Endothelial cell (in vitro differentiated cells): ENCODE data around the gene EXOC2. TPM values are rescaled to one million over a fixed set of nuclear protein-coding genes. Genes with fewer than 3 reads are reported as not detected.

Source experiments
- DNase-seq: peaks from one replicate; pipeline ENCODE4 v3.0.0; 2021; ENCODE audit warnings: low spot score
- H3K27ac Mint-ChIP-seq: one replicate; pipeline ENCODE4 v1.8.0; 2021; ENCODE audit warnings: mixed read lengths, inconsistent platforms; ENCODE audit not compliant: unreplicated experiment
- H3K27me3 Mint-ChIP-seq: one replicate; pipeline ENCODE4 v1.8.0; 2021; ENCODE audit warnings: mild to moderate bottlenecking, moderate library complexity, mixed read lengths, inconsistent platforms; ENCODE audit not compliant: unreplicated experiment
- H3K36me3 Mint-ChIP-seq: one replicate; pipeline ENCODE4 v1.8.0; 2021; ENCODE audit warnings: mild to moderate bottlenecking, low read depth, mixed read lengths, inconsistent platforms; ENCODE audit not compliant: unreplicated experiment
- H3K4me1 Mint-ChIP-seq: one replicate; pipeline ENCODE4 v1.8.0; 2021; ENCODE audit warnings: mild to moderate bottlenecking, mixed read lengths, inconsistent platforms; ENCODE audit not compliant: unreplicated experiment
- H3K4me3 Mint-ChIP-seq: one replicate; pipeline ENCODE4 v1.8.0; 2021; ENCODE audit warnings: mild to moderate bottlenecking, mixed read lengths, inconsistent platforms; ENCODE audit not compliant: unreplicated experiment
- H3K9me3 Mint-ChIP-seq: one replicate; pipeline ENCODE4 v1.8.0; 2021; ENCODE audit warnings: mixed read lengths, inconsistent platforms; ENCODE audit not compliant: unreplicated experiment
- CTCF ChIP-seq: fragments of 200-600 bp; sonication (generic); IDR thresholded peaks from one replicate; pipeline ENCODE4 v1.5.0; 2021; ENCODE audit warnings: antibody characterized with exemption; ENCODE audit not compliant: unreplicated experiment
- long read RNA-seq: library from polyadenylated mRNA; unstranded; transcript quantifications from one replicate; pipeline ENCODE4 v2.0.0, GENCODE V29; 2020; ENCODE audit not compliant: unreplicated experiment
- total RNA-seq: library from RNA; stranded (reverse); fragmentation: NEBNext Ultra II Directional; extraction: Animal tissue kit (Norgen Biotek cat#: 25700); gene quantifications from one replicate; pipeline ENCODE4 v1.2.1, GENCODE V29; 2021; ENCODE audit not compliant: unreplicated experiment

The EXOC2 gene, protein sequence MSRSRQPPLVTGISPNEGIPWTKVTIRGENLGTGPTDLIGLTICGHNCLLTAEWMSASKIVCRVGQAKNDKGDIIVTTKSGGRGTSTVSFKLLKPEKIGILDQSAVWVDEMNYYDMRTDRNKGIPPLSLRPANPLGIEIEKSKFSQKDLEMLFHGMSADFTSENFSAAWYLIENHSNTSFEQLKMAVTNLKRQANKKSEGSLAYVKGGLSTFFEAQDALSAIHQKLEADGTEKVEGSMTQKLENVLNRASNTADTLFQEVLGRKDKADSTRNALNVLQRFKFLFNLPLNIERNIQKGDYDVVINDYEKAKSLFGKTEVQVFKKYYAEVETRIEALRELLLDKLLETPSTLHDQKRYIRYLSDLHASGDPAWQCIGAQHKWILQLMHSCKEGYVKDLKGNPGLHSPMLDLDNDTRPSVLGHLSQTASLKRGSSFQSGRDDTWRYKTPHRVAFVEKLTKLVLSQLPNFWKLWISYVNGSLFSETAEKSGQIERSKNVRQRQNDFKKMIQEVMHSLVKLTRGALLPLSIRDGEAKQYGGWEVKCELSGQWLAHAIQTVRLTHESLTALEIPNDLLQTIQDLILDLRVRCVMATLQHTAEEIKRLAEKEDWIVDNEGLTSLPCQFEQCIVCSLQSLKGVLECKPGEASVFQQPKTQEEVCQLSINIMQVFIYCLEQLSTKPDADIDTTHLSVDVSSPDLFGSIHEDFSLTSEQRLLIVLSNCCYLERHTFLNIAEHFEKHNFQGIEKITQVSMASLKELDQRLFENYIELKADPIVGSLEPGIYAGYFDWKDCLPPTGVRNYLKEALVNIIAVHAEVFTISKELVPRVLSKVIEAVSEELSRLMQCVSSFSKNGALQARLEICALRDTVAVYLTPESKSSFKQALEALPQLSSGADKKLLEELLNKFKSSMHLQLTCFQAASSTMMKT
- 34.6 TPM for total RNA-seq
- long read RNA-seq, full-length matches to known transcripts, result 3 of 10 reads
- long read RNA-seq, partial matches to known transcripts, result 0 of 10 reads
- long read RNA-seq, other reads (novel, unspliced or antisense), result 7 of 10 reads

DNA sequence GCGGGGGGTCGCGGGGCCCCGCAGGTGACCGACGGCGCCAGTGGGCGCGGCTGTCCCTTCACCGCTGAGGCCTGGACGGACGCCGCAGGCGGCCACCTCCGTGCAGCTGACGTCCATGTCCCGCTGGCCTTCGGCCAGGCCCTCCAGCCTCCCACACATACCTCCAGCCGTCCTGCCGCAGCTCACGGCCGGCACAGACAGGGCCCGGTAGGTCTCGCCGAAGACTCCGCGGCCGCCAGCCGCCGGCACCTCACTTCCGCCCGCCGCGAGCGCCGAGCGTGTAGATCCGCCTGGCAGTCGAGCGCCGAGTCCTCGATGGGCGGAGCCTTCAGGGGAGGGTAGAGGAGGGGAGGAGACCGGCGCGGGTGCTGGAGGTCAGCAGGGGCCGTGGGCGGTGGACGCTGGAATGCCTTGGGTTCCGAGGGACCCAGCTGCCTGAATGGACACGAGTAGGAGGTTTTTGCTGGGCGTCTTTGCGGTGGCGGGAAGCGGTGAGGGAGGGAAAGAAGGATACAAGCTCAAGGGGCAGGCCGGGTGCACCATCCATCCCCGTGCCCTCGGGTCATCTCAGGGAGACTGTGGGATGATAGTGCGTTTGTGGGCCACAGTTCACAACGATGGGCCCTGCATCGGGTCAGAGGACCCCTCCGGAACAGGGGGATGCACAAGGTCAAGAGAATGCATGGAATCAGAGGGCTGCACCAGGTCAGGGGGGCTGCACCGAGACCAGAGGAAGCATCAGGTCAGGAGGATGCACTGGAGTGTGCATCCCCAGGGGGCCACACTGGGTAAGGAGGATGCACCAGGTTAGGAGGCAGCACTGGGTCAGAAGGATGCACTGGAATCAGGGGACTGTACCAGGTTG, at the start of gene EXOC2:
Gene EXOC2 (minus strand): TSS at position 282 of the 865 bp plus-strand sequence. CDS start 55,321 bp downstream, outside the sequence.
- no peak for TF ChIP-seq CTCF
- Mint-ChIP-seq H3K27me3 (peaks cover 13% of the 10 kb centered on the region), H3K4me1 (peaks cover 14% of the 10 kb centered on the region), H3K4me3 (peak within 1 kb of the TSS; percentile 99), H3K9me3 (no peaks in the 10 kb centered on the region), H3K27ac (peak within 1 kb of the TSS; percentile 77), H3K36me3 (no peaks in the 10 kb centered on the region)
- peak; percentile 89 for DNase-seq

- DNase-seq, result no peak
- Mint-ChIP-seq H3K36me3 (no peaks in the 10 kb centered on the region), H3K27ac (no peak overlapping the region), H3K9me3 (no peaks in the 10 kb centered on the region), H3K27me3 (no peaks in the 10 kb centered on the region), H3K4me1 (no peaks in the 10 kb centered on the region), H3K4me3 (no peak overlapping the region)
- no peak for TF ChIP-seq CTCF
Measured at GRCh38 chr6:741410-742339, 48.7 kb upstream of the EXOC2 start.

GRCh38 chr6:736657-737446, 43.9 kb upstream of the EXOC2 start:
- no peak for DNase-seq
- Mint-ChIP-seq H3K9me3 (no peaks in the 10 kb centered on the region), H3K4me1 (no peaks in the 10 kb centered on the region), H3K4me3 (no peak overlapping the region), H3K27ac (no peak overlapping the region), H3K36me3 (no peaks in the 10 kb centered on the region), H3K27me3 (no peaks in the 10 kb centered on the region)
- no peak for TF ChIP-seq CTCF
